Measurements from ENCODE around the gene GTF2F1.

- TF ChIP-seq POLR2A (IDR thresholded peaks at IDR 0.05) = no peak
- no peak for TF ChIP-seq CTCF (IDR thresholded peaks at IDR 0.05)
Measured at GRCh38 chr19:6433165-6433564, 40.2 kb upstream of the GTF2F1 start.

All from breast epithelium (tissue), 3 donors.